NCI-H1436 (cell line): ENCODE data around the gene PHLDB2.

ENCODE experiments used
- DNase-seq: peaks from one replicate; lab custom pipeline; 2025; lab: John Stamatoyannopoulos, UW

The PHLDB2 gene

DNA sequence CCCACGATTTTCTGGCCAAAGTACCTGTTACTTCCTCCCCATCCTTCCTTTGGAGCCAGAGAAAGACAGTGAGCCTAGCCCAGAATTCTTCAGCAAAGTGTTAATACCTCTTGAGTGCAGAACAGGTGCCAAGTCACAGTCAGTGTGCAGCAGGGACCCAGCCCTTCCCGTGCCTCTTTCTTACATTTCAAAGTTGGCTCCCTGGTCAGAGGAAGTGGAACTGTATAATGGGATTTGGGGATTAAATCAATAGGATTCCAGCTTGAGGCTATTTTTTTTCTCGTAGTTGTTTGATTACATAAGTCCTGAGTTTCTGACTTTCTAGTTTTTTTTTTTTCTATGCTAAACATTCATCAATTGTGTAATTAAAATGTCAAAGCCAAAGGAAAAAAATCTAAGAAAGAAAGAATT, 67.2 kb downstream of the PHLDB2 start:
- DNase-seq: no peak

DNA sequence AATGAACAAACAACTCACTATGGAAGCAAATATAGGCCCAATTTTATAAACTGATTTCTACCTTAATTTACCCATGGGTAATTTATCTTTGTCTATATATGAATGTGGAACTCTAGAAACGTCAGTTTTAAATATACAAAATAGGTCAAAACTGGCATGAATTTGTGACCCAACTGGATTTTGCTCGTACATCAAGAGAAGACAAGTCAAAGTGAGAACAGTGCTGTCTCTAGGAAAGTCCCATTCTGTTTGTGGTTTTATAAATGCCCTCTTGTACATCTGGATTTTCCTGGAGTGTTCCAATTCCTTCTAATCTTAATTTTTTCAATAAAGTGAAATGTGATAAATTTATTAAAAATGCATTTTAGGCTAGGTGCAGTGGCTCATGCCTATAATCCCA, 69.5 kb downstream of the PHLDB2 start:
- DNase-seq: no peak

DNA sequence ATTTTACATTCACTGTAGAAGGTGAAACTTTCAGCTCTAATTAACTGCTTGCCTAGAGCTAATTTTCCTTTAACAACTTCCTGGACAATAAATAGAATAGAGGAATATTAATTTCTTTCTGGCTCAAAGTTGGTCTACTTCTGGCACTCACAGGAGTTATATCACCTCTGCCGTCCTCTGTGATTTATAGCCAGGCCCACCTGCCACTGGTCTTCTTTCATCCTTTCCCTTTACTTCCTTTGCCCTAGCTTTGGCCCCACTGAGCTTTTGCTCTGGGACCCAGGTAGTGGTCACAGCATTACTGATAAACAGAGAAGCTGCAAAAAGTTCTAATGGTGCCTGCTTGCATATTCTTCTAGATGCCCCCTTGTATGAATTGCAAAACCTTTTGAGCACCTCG, 70.4 kb downstream of the PHLDB2 start:
- no peak for DNase-seq

DNA sequence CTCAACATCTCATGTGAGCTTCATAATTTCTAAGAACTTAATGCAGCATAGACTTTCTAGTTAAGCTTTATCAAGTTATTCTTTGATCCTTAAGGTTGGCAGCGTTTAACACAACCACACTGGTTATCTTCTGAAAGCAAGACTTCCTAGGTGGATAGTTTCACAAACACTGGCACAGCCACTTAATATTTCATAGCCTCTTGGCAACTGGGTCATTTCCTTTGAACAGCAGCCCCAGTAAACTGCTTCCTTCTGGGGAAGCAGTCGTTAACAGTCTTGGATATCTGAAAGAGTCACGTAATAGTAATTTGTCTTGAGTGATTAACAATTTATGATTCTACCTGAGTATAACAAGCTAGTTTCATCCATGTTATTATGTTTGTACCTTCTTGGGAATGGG, 73.9 kb downstream of the PHLDB2 start:
- no peak for DNase-seq

DNA sequence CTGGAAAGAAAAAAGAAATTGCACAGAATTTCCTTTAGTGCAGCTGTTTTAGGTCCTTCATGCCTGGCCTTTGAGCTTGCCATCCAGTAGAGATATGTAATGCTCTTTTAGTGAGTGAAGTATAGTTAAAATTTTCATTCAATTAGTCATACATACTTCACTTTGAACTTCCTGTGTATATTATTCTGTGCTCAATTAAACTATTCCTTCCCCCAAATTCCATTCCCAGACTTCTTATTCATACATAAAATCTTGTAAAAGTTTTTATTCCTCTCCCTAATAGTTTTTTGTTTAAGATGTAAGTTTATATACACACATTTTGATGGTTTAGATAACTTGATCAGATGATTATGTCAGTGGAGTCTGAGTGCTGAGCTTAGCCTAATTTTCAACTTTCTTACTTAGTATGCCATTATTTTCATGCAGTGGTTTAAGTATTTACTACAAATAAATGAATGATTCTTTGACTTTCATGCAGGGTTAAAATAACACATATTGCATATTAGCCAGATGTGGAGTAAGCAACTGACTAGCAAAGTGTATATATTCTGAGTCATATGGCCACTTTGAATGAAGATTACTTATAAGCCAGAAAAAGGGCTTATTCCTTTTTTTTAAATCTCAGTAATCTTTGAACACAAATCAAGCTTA, 77.3 kb downstream of the PHLDB2 start:
- DNase-seq: no peak

- DNase-seq: no peak
Observed at GRCh38 chr3:111936967-111937366, 77.9 kb downstream of the PHLDB2 start.

DNA sequence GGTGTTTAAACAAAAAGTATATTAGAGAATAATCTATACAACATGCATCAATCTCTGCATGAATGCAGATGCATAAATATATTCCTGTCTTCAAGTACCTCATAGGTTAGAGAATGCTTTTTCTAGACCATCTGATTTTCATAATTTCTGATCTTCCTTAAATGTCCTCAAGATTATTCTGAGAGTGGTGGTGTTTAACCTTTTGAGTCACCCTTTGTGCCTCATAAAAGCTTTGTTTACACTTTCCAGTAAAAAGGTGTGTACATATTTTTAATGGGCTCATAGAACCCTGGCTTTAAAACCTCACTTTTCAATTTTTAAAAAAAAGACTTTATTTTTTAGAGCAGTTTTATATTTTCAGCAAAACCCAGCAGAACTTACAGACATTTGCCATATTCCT, 78.8 kb downstream of the PHLDB2 start:
- no peak for DNase-seq

GRCh38 chr3:111939873-111940272, 80.8 kb downstream of the PHLDB2 start:
- no peak for DNase-seq

DNA sequence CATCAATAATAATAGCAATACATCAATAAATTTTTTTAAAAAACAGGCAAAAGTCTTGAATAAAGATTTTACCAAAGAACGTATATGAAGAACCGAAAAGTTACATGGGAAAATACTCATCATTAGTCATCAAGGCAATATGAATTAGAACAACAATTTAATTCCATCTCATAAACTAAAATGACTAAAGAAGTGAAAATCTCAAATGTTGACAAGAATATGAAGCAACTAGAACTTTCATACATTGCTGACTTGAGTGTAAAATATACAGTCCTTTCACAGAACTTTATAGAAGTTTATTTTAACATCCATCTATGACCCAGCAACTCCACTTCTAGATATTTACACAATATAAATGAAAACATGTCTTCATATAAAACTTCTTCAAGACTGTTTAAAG, 84.5 kb downstream of the PHLDB2 start:
- DNase-seq: no peak

DNA sequence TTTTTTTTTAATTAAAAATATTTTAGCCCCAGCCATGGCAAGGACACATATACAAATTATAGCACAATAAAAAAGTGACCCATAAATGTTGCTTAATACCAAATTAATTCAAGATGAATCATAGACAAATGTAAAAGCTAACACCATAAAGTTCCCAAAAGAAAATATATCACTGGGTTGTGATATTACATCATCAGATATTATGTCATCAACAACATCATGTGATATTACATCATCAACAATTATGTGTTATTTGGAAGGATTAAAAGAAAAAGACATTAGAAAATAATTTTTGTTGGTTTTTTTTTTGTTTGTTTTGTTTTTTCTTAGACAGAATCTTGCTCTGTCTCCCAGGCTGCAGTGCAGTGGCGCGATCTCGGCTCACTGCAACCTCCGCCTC, 85.3 kb downstream of the PHLDB2 start:
- DNase-seq: no peak

GRCh38 chr3:111947231-111947630, 88.2 kb downstream of the PHLDB2 start:
- no peak for DNase-seq

DNA sequence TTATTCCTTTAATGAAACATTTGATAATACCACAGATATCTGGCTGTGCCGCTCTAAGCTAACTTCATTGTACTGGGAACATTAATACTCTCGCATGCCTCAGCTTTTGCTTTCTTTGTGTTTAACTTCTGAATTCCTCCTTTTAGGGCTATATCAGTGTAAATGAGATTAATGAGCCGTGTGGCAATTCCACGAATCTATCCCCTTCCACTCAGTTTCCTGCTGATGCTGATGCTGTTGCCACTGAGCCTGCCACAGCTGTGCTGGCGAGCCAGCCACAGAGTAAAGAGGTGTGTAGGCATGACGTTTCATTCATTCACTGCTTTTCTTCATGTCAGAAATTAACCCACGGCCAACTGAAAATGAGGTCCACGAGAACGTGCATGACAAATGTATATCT, 89.7 kb downstream of the PHLDB2 start:
- no peak for DNase-seq

DNA sequence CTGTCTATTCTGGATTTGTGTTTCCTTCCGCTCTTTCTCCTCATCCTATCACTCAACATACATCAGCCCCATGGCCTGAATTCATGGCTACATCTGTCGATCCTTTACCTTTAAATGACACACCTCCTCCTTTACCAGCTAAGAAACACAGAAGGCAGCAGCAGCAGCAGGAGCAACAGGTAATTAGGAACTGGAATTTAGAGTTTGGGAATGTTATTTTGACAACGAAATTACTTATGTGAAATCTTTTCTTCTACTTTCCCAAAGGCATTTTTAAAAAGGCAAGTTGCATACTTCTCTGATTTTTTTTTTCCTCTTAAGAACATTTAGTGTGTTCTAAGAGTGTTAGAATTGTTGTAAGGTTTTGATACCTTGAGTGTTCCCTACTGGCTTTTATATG, 90.6 kb downstream of the PHLDB2 start:
- DNase-seq: no peak

DNA sequence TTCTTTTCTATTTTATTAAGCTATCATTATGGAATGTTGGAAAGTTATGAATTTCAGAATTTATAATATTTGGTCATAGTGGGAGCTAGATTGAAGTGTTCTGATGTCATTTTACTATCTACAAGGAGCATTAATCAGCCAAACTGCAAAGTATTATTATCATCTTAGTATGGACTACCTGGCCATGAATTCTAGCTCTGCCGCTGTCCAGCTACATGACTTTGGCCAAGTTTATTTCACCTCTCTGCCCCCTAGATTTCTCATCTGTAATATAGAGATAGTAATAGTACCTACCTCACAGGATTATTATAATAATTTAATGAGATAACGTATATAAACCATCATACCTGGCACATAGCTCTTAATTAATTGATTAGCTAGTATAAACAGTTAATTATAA, 92.0 kb downstream of the PHLDB2 start:
- no peak for DNase-seq

DNA sequence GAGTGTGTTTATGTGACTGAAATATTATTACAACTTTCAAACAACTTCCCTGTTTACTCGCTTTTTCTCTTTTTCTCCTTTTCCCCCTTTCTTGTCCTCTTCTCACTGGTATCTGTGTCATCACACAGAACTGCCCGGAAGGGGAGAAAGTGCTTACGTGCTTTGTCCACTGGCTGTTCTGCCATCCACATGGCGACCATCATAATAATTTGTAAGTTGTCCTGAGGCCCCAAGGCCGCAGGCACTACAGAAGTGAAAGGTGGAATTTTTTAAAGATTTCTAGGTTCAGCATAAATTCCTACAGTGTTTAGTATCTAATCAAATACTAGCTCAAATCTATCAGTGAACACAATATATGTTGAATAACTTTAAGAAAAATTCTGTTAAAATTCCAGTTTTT, 93.0 kb downstream of the PHLDB2 start:
- no peak for DNase-seq

DNA sequence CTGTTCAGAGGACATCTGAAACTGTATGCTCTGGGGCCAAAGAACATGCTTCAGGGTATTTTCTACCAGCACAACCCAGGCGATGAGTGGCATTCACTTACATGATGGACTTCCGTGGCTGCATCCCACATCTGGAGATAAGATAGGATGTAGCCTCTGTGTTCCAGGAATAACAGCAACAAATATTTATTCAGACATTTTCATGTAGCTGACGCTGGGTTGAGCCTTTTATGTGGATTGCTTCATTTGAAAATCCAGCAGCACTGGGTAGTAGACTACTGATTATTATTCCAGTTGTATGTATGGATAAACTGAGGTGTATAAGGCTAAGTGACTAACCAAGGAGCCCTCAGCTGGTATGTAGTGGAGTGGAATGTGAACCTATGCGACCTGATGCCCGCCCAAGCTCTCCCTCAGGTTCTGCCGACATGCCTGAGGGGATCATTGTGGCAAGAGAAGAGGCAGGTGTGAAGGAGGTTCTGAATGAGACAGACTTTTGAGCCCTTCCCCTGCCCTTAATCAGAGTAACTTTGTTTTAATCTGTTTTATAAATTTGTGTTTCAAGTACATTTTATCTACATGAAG, 93.9 kb downstream of the PHLDB2 start:
- DNase-seq: no peak

- DNase-seq: no peak
Observed at GRCh38 chr3:111954228-111954990, 95.3 kb downstream of the PHLDB2 start.

DNA sequence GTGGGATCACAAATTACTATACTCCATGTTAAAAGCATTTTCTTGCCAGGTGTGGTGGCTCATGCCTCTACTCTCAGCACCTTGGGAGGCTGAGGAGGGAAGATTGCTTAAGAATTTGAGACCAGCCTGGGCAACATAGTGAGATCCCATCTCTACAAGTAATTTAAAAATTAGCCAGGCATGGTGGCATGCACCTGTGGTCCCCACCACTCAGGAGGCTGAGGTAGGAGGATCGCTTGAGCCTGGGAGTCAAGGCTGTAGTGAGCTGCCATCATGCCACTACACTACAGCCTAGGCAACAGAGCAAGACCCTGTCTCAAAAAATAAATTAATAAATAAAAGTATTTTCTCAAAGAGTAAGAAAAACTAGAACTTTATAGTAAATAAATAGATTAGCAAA, 96.8 kb downstream of the PHLDB2 start:
- DNase-seq: no peak

DNA sequence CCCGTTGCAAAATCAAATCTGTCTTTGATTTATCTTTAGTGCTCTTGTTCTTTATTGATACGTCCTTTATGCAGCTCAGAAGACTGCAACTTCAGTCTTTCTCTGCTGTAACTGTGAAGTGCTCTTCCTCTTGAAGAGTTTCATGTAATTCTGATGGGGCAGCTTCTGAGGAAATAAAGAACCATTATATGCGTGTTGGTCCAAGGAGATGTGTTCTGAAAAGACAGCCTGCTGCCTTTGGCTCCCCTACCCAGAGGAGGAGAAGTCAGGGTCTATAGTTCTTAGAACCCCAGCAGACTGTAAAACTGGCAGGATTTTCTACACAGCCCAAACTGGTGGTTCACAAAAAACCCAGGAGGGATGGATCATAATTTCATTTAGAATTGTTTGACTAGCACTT, 97.4 kb downstream of the PHLDB2 start:
- no peak for DNase-seq

- DNase-seq: peak; percentile 18
Observed at GRCh38 chr3:111956995-111957734, 98.1 kb downstream of the PHLDB2 start.

DNA sequence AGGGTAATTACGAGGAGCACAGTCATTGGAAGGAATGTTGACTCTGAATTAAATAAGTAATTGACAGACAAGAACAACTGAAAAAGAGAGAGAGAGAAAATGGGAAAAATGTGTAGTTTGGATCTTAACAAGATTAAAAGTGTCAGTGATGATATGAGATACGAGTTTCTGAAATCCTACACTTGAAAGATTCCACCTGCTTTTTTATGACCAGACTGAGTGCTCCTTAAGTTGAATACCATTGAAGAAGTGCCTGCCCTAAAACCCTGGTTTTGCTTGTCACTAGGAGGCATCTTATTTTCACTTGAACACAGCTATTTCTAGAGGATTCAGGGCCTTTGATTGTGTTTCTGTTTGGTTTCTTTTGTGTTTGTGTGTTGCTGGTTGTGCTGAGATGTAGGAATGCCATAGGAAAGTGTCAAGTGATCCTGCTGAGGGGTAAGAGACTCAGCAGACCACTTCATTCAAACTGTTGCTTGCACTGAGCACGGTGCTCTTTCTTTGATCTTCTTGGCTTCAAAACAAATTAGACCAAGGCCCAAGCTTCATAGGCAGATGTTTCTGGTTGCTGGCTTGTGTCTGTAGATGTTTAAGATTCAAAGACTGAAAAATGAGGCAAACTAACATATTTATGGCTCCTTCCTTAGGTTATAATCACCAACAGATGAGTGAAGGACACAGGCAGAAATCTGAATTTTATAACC, 102.5 kb downstream of the PHLDB2 start:
- no peak for DNase-seq

GRCh38 chr3:111963424-111963823, 104.4 kb downstream of the PHLDB2 start:
- no peak for DNase-seq
